Heart right ventricle (tissue), 16 donors: ENCODE data around the gene HSD3B1. TPM values are rescaled to one million over a fixed set of nuclear protein-coding genes. Genes with fewer than 3 reads are reported as not detected.

Experiments used
- ATAC-seq, 8 donors: fragments of 200-7000 bp; cut with Tn5 transposase; one replicate each; pipeline ENCODE4 v1.9.1; 2020; ENCODE audit warnings: mild to moderate bottlenecking in 8 of 8, moderate library complexity in 8 of 8, moderate number of reproducible peaks in 1 of 8
- DNase-seq, 2 donors: peaks; one replicate each; pipeline ENCODE4 v3.0.0-alpha.2; 2020
- H3K27ac ChIP-seq, 10 donors: fragments of 200-600 bp; sonication (generic) in 2 of 10; one replicate each; pipeline versions ENCODE4 v1.5.0 to v1.8.0; 2020 to 2022; ENCODE audit warnings: mild to moderate bottlenecking in 3 of 10
- H3K27me3 ChIP-seq, 7 donors: fragments of 200-600 bp; one replicate each; pipeline ENCODE4 v1.8.0; 2021 to 2022; ENCODE audit warnings: mild to moderate bottlenecking in 2 of 7
- H3K36me3 ChIP-seq, 9 donors: fragments of 200-600 bp; sonication (generic) in 1 of 9; one replicate each; pipeline versions ENCODE4 v1.5.0 to v1.8.0; 2020 to 2022; ENCODE audit warnings: mild to moderate bottlenecking in 2 of 9
- H3K4me1 ChIP-seq, 9 donors: fragments of 200-600 bp; sonication (generic) in 1 of 9; one replicate each; pipeline versions ENCODE4 v1.5.0 to v1.8.0; 2020 to 2022; ENCODE audit warnings: mild to moderate bottlenecking in 4 of 9
- H3K4me3 ChIP-seq, 10 donors: fragments of 200-600 bp; sonication (generic) in 2 of 10; one replicate each; pipeline versions ENCODE4 v1.5.0 to v1.8.0; 2020 to 2022; ENCODE audit warnings: mild to moderate bottlenecking in 7 of 10, moderate library complexity in 2 of 10
- H3K9me3 ChIP-seq, 11 donors: fragments of 200-600 bp in 10 of 11; sonication (generic) in 2 of 11; one replicate each; pipeline versions ENCODE4 v1.5.0 to v1.8.0; 2013 to 2022; ENCODE audit warnings: mild to moderate bottlenecking in 2 of 11, control low read depth in 1 of 11, moderate library complexity in 1 of 11
- CTCF ChIP-seq, 9 donors: fragments of 200-600 bp; sonication (generic) in 2 of 9; IDR thresholded peaks; one replicate each; pipeline versions ENCODE4 v1.5.0 to v1.8.0; 2021 to 2022; ENCODE audit warnings: antibody characterized with exemption in 9 of 9, mild to moderate bottlenecking in 5 of 9, moderate library complexity in 1 of 9
- WGBS, 2 donors: extraction: QIAGEN DNeasy Blood & Tissue Kit; methylation state at CpG; one replicate each; pipeline ENCODE4 v1.1.7; 2013; ENCODE audit warnings: inconsistent platforms in 1 of 2; 5-methylcytosine and 5-hydroxymethylcytosine counted together
- intact Hi-C, 10 donors: fragments of 100-400 bp; cut with DNase I; formaldehyde crosslinking; loops; one replicate each; pipeline versions ENCODE4 v1.11.1 to v1.14.2; 2022
- polyA plus RNA-seq, 2 donors: library from polyadenylated mRNA; stranded (reverse); fragments of 200-250 nt; gene quantifications; one replicate each; pipeline ENCODE4 v1.2.3, GENCODE V29; 2013
- total RNA-seq, 10 donors: library from RNA; stranded (reverse); fragmentation: NEBNext Ultra II Directional in 3 of 10; extraction: Animal tissue kit (Norgen Biotek cat#: 25700) in 3 of 10; gene quantifications; one replicate each; pipeline versions ENCODE4 v1.2.1 to v1.2.4, GENCODE V29; 2021 to 2023
- donor health status: Arrhythmogenic right ventricular cardiomyopathy.
- donor health status: ischemic (EF 13 %, LVEDD 7.1; RV severe dilation, severe dysfunction).
- donor health status: healthy with polysubstance abuse.
- donor health status: DM: no; HTN: yes; CAD: no.
- donor health status: DM: no; HTN: no; CAD: no.
- donor health status: ischemic (EF 25% LVEDD 6.9; RV normal size, moderate dysfunction).
- donor health status: ischemic (EF 25% LVEDD 5.7; RV mildly dilated, moderate dysfunction).
- donor health status: healthy.
- donor health status: DM: yes; HTN: yes; CAD: no.
- donor health status: Ischemic cardiomyopathy.
- donor health status: ischemic (EF 35%, LVEDD 5.7; RV mildly dilated, moderate dysfunction).
- donor health status: nonischemic (EF 11% LVEDD 7.7; RV severe dilation, severe dysfunction).
- donor health status: DM: yes; HTN: yes; CAD: no.
- donor health status: PGD.
- donor health status: ischemic (EF 29% LVEDD 5.4; RV normal size, mild dysfunction).
- donor health status: nonischemic (EF 23%, LVEDD 6.1; RV moderate dilation, normal function).

Gene HSD3B1
- total and polyA plus RNA-seq, 12 donors: not detected

DNA sequence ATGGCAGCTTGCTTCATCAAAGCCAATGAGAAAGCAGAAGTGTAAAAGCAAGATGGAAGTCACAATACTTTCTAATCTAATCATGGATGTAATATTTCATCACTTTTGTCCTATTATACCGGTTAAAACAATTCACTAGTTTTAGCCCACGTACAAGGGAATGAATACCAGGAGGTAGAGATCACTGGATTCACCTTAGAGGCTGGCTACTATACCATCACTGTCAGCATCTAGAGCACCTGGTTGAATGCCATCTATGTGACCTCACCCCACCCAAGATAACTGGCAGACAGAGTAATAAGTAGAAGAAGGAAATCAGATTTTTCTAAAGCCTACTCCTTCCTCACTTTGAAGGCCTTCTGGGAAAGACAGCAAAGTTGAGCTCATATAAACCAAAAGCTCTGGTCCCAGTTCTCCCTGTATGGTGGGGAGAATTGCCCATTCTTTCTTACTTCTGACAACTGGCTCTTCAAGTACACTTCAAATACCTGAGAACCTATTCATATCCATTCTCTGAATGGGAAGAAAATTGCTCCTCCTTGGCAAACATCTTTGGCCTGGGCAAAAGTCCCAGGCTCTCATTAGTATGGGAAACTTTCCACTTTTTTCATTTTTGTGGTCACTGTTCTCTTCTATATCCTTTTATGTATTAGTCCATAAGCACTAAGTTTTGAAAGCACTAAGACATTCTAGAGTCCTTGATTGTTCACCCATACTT lies 24.8 kb downstream of the HSD3B1 start:
- no peaks in the 10 kb centered on the region for H3K36me3 ChIP-seq
- intact Hi-C loops: no loop called here
- no peaks in the 10 kb centered on the region for H3K4me1 ChIP-seq
- 77 to 85% methylated on average over 2 of the region's 2 CpGs for WGBS, 2 donors
- TF ChIP-seq CTCF (IDR thresholded peaks at IDR 0.05): no peak
- no peaks in the 10 kb centered on the region for H3K27me3 ChIP-seq
- DNase-seq (no peak), ATAC-seq (no peak)
- no peak overlapping the region for H3K4me3 ChIP-seq
- H3K9me3 ChIP-seq: peaks cover 0 to 12% (median 0%) of the 10 kb centered on the region in 11 donors
- H3K27ac ChIP-seq: no peak overlapping the region

GRCh38 chr1:119532324-119532910 lies 25.4 kb downstream of the HSD3B1 start:
- Histone ChIP-seq H3K27me3 (no peaks in the 10 kb centered on the region), H3K4me3 (no peak overlapping the region), H3K4me1 (no peaks in the 10 kb centered on the region), H3K9me3 (peaks cover 0 to 12% (median 0%) of the 10 kb centered on the region in 11 donors), H3K36me3 (no peaks in the 10 kb centered on the region), H3K27ac (no peak overlapping the region)
- no peak for ATAC-seq
- WGBS, 2 donors: 86 to 89% methylated on average over 5 of the region's 5 CpGs
- DNase-seq: no peak
- intact Hi-C loops: no loop called here
- no peak for TF ChIP-seq CTCF (IDR thresholded peaks at IDR 0.05)

- Histone ChIP-seq H3K9me3 (peaks cover 0 to 11% (median 0%) of the 10 kb centered on the region in 11 donors), H3K4me3 (no peak overlapping the region), H3K27ac (no peak overlapping the region), H3K4me1 (no peaks in the 10 kb centered on the region), H3K36me3 (no peaks in the 10 kb centered on the region), H3K27me3 (no peaks in the 10 kb centered on the region)
- WGBS, 2 donors: 53 to 59% methylated on average over 1 of the region's 1 CpG
- ATAC-seq (no peak), DNase-seq (no peak)
- intact Hi-C loops: no loop called here
- no peak for TF ChIP-seq CTCF (IDR thresholded peaks at IDR 0.05)
Observed at GRCh38 chr1:119535381-119535780, 28.4 kb downstream of the HSD3B1 start.

DNA sequence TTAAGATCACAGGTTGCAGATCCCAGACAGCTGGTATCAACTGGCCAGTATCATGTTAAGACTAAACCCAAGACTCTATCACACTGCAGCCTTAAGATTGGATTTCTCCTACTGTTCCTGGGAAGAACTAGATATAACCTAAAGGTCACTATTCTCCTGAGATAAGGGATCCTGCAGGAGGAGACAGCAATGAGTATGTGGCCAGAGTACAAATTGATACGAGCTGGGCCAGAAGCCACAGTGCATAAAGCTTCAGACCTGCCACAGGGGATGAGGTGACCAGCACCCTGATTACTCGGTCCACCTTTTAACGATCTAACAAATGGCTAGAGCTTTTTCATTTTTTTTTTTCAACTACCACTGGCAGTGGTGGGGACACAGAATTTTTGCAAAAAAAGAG lies 31.0 kb downstream of the HSD3B1 start:
- H3K4me1 ChIP-seq: no peaks in the 10 kb centered on the region
- no peak for DNase-seq
- no peak for TF ChIP-seq CTCF (IDR thresholded peaks at IDR 0.05)
- no peak for ATAC-seq
- no peaks in the 10 kb centered on the region for H3K9me3 ChIP-seq
- H3K36me3 ChIP-seq: no peaks in the 10 kb centered on the region
- WGBS, 2 donors: 75 to 80% methylated on average over 3 of the region's 3 CpGs
- H3K27ac ChIP-seq: no peak overlapping the region
- intact Hi-C loops: no loop called here
- H3K27me3 ChIP-seq: no peaks in the 10 kb centered on the region
- no peak overlapping the region for H3K4me3 ChIP-seq
